HUES64 (cell line): ENCODE measurements around the gene ENPP1.

Experiments
- H3K27ac ChIP-seq: 2 replicates; pipeline ENCODE4 v1.7.0; 2013; ENCODE audit warnings: low read depth, low read length, inconsistent platforms
- H3K27me3 ChIP-seq: 2 replicates; pipeline ENCODE4 v1.6.1; 2013; ENCODE audit warnings: mild to moderate bottlenecking, low read length; ENCODE audit not compliant: insufficient read depth
- H3K36me3 ChIP-seq: 2 replicates; pipeline ENCODE4 v1.6.1; 2013; ENCODE audit warnings: mild to moderate bottlenecking, low read length; ENCODE audit not compliant: insufficient read depth
- H3K4me1 ChIP-seq: 2 replicates; pipeline ENCODE4 v1.6.1; 2013; ENCODE audit warnings: mild to moderate bottlenecking, low read length, moderate library complexity; ENCODE audit not compliant: insufficient read depth
- H3K4me3 ChIP-seq: 2 replicates; pipeline ENCODE4 v1.5.1; 2013; ENCODE audit warnings: mild to moderate bottlenecking, low read length, moderate library complexity
- H3K9ac ChIP-seq: 2 replicates; pipeline ENCODE4 v1.6.1; 2013; ENCODE audit warnings: mild to moderate bottlenecking, low read depth, low read length
- H3K9me3 ChIP-seq: 2 replicates; pipeline ENCODE4 v1.6.1; 2013; ENCODE audit warnings: low read depth, low read length; ENCODE audit not compliant: insufficient read depth
- WGBS: fragments of 150-250, 120-280 bp; methylation state at CpG from one replicate; pipeline ENCODE4 v1.1.7; 2013; ENCODE audit warnings: missing lambda C conversion rate; 5-methylcytosine and 5-hydroxymethylcytosine counted together

The ENPP1 gene

DNA sequence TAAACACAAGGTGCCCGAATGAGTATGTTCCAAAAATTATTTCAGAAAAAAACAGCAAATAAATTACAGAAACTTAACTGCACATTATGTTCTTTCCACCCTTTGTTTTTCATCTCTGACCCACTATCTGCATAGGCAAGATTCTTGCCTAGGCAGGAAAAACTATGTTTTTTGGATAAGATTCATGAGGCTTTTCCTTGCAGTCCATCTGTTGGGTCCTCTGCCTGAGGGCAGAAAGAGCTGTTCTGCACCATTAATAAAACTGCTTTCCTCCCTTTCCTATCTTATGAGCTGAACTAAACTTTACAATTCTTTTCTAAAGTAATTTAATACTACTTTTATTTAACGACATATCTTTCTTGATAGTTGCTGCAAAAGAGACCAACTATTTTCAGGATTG lies 21.1 kb downstream of the ENPP1 start:
- H3K9ac ChIP-seq: no peak overlapping the region
- no peaks in the 10 kb centered on the region for H3K9me3 ChIP-seq
- H3K4me1 ChIP-seq: no peaks in the 10 kb centered on the region
- no peak overlapping the region for H3K27ac ChIP-seq
- 88% methylated on average over 2 of the region's 2 CpGs for WGBS
- H3K27me3 ChIP-seq: no peaks in the 10 kb centered on the region
- H3K36me3 ChIP-seq: peaks cover 7% of the 10 kb centered on the region; the same call in 1 of the 2 replicates
- no peak overlapping the region for H3K4me3 ChIP-seq

DNA sequence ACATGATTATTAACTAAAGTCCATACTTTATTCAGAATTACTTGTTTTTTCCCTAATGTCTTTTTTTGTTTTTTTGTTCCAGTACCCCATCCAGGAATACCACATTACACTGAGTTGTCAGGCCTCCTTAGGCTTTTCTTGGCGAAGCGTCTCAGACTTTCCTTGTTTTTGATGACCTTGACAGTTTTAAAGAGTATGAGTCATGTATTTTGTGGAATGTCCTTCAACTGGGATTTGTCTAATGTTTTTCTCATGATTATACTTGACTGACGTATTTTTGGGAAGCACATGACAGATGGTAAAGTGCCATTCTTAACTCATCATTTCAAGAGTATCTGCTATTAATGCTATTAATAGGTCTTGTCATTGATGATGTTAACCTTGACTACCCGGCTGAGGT lies 23.6 kb downstream of the ENPP1 start:
- H3K4me1 ChIP-seq: no peaks in the 10 kb centered on the region
- H3K4me3 ChIP-seq: no peak overlapping the region
- H3K27ac ChIP-seq: no peak overlapping the region
- no peak overlapping the region for H3K9ac ChIP-seq
- 94% methylated on average over 3 of the region's 4 CpGs for WGBS
- H3K9me3 ChIP-seq: no peaks in the 10 kb centered on the region
- H3K27me3 ChIP-seq: no peaks in the 10 kb centered on the region
- H3K36me3 ChIP-seq: peaks cover 7% of the 10 kb centered on the region; the same call in 1 of the 2 replicates

DNA sequence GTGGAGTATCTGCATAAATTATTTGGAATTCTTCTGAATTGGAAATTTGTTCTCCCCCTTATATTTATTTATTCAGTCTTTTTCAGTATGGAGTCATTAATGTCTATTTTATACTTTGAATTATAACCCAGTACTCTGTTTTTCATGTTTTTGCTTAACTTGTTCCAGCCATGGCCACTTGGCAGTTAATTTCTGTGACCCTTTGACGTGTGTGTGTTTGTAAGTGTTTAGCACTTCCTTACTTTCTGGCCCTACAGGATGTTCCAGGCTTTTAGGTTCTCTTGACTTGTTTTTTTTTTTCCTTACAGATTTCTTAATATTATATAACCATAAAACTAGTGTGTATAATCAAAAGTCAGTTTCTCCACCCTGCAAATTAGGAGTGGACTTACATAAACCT lies 24.1 kb downstream of the ENPP1 start:
- H3K9me3 ChIP-seq: no peaks in the 10 kb centered on the region
- no peak overlapping the region for H3K27ac ChIP-seq
- H3K36me3 ChIP-seq: peaks cover 7% of the 10 kb centered on the region; the same call in 1 of the 2 replicates
- H3K9ac ChIP-seq: no peak overlapping the region
- 100% methylated on average over 1 of the region's 1 CpG for WGBS
- no peaks in the 10 kb centered on the region for H3K27me3 ChIP-seq
- H3K4me3 ChIP-seq: no peak overlapping the region
- no peaks in the 10 kb centered on the region for H3K4me1 ChIP-seq

DNA sequence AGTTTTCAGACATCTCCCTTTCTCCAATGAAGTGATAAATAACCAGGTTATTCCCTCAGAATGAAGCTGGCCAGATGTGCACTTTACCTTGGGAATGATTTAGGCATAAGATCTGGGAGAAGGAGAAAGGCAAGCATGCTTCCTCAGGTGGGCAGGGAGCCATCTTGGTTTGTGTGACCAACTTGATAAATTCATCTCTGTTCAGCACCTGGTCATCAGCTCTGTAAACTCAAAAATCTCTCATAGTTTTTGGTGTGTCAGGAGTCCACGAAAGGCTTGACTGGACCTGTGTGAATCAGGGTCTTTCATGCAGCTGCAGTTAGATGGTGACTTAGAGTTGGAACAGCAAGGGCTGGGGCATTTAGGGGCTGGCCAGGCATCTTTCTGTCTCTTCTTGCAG lies 24.5 kb downstream of the ENPP1 start:
- no peaks in the 10 kb centered on the region for H3K27me3 ChIP-seq
- H3K4me1 ChIP-seq: no peaks in the 10 kb centered on the region
- no peaks in the 10 kb centered on the region for H3K9me3 ChIP-seq
- H3K36me3 ChIP-seq: peaks cover 7% of the 10 kb centered on the region; the same call in 1 of the 2 replicates
- H3K9ac ChIP-seq: no peak overlapping the region
- WGBS: 98% methylated on average over 1 of the region's 1 CpG
- H3K27ac ChIP-seq: no peak overlapping the region
- H3K4me3 ChIP-seq: no peak overlapping the region

DNA sequence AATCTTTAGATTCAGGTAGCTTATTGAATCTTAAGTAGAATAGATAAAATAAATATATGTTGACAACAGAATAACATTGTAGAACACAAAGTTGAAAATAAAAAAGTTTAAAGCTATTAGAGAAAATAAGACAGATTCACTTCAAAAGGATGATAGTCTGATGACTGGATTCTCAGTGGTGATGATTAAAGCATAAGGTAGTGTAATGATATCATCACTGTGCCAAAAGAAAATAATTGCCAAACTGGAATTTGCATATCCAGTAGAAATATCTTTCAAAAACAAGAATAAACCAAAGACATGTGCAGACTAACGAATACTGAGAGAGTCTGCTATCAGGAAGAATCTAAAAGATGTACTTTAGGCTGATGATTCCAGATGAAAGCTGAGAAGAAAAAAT lies 30.2 kb downstream of the ENPP1 start:
- Histone ChIP-seq H3K36me3 (no peaks in the 10 kb centered on the region), H3K27me3 (no peaks in the 10 kb centered on the region), H3K4me3 (no peak overlapping the region), H3K27ac (no peak overlapping the region), H3K9me3 (no peaks in the 10 kb centered on the region), H3K9ac (no peak overlapping the region), H3K4me1 (peaks cover 11% of the 10 kb centered on the region)
- 92% methylated on average over 1 of the region's 1 CpG for WGBS

DNA sequence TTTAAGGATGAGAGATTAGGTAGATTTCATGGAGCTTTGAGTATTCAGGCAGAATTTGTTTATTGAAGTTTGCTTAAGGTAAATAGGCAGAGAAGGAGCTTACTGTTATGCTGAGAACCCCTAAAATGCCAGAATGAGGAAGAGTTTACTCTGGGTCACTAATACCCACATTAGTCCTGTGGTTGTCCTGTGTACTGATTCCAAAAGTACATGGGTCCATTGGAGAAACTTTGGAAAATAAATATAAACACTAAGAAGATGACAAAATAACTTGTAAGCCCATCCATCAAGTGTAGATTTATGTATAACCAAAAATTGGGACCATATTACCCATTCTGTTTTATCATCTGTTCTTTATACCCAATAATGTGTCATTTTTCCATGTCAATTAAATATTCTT lies 31.6 kb downstream of the ENPP1 start:
- Histone ChIP-seq H3K9me3 (no peaks in the 10 kb centered on the region), H3K36me3 (no peaks in the 10 kb centered on the region), H3K4me3 (no peak overlapping the region), H3K4me1 (peaks cover 11% of the 10 kb centered on the region), H3K9ac (no peak overlapping the region), H3K27me3 (no peaks in the 10 kb centered on the region), H3K27ac (no peak overlapping the region)

DNA sequence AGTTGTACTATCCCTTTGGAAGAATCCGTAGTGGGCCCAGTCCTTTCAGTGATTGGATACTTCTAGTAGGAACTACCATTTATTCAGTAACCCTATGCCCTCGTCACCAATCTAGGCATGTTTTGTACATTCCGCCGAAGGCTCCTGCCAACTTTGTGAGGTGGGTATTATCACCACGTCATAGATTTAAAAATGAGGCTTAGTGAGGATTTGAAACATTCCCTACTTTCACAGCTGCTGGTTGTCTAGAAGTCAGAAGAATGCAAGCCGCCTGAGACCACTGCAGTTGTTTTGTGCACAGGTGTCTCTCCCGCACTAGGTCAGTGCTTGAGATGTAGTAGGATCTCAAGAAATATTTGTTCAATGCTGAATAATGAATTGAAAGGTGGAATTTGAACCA lies 32.6 kb downstream of the ENPP1 start:
- Histone ChIP-seq H3K9ac (no peak overlapping the region), H3K27me3 (no peaks in the 10 kb centered on the region), H3K4me3 (no peak overlapping the region), H3K9me3 (no peaks in the 10 kb centered on the region), H3K4me1 (peaks cover 11% of the 10 kb centered on the region), H3K27ac (no peak overlapping the region), H3K36me3 (no peaks in the 10 kb centered on the region)
- WGBS: 94% methylated on average over 7 of the region's 7 CpGs

DNA sequence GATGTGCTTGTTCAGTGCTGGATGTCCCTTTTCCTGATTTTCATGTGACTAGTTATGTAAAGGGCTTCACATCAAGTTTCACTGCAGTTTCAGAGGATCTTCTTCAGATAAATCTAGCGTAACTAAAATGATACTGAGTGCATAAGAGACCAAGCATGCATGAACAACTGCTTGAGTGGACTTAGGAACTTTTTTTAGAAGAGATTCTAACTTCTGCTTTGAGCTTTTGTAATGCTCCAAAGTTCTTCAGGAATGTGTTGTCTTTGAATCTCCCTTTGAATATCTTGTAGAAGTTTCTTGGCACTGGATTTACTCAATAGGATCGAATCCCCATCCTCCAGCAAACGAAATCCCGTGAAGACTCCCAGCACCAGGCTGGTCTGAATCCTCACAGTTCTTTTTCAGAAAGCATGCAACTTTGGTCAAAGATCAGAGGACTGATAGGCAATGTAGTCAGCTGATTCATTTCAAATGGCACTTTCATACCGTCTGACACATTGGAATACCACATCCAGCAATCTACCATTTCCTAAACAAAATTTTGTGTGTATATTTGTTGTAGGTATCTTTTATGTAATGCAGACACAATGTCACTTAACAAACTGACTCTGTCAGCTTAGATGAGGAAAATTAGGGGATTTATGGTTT lies 33.2 kb downstream of the ENPP1 start:
- Histone ChIP-seq H3K9ac (no peak overlapping the region), H3K9me3 (no peaks in the 10 kb centered on the region), H3K27ac (no peak overlapping the region), H3K36me3 (no peaks in the 10 kb centered on the region), H3K27me3 (no peaks in the 10 kb centered on the region), H3K4me1 (peaks cover 11% of the 10 kb centered on the region), H3K4me3 (no peak overlapping the region)
- 89% methylated on average over 4 of the region's 5 CpGs for WGBS

DNA sequence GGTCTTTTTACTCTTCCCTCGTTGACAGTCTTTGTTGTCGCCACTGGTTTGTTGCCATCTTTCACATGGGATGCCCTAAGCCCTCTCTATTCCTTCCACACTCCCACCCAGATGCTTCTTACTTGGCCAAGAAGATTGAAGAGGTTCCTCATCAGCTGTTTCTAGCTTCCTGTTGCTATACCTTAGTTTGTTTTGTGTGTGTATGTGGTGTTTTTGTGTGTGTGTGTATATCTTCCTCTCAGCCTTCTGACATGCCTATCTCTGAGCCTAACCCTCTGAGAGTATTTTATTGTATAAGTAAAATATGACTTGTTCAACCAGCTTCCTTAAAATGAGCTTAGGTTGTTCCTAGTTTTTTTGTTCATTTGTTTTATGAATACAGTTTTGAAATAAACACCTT lies 35.9 kb downstream of the ENPP1 start:
- no peaks in the 10 kb centered on the region for H3K36me3 ChIP-seq
- H3K27me3 ChIP-seq: no peaks in the 10 kb centered on the region
- H3K9ac ChIP-seq: no peak overlapping the region
- H3K9me3 ChIP-seq: no peaks in the 10 kb centered on the region
- no peak overlapping the region for H3K4me3 ChIP-seq
- H3K4me1 ChIP-seq: peaks cover 11% of the 10 kb centered on the region
- 91% methylated on average over 2 of the region's 2 CpGs for WGBS
- no peak overlapping the region for H3K27ac ChIP-seq

DNA sequence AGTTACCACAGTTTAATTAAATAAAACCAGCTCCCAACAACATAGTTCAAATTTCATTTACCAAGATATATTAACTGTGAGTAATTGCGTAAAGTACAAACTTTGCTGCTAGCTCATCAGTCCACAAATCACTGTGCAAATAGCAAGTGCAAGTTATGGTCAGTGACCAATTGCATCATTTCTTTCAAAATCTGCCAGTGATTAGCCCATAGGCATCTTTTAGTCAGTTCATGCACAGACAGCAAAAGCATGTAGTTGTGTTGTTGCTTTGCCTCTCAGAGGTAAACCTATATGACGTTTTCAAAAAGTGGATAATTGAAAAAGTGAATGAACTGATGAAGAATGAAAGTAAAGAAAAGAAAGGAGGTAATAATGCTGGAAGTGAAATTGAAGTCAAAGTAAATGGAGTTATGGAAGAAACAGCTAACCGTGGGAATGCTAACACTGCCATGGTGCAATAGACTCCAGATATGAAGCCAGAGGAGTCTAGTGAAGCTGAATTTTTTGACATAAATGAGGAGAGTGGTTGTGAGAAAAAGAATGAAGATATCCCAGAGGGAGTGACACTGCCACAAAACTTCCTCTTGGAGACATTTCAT lies 36.5 kb downstream of the ENPP1 start:
- Histone ChIP-seq H3K4me1 (peaks cover 11% of the 10 kb centered on the region), H3K4me3 (no peak overlapping the region), H3K27ac (no peak overlapping the region), H3K9ac (no peak overlapping the region), H3K36me3 (no peaks in the 10 kb centered on the region), H3K9me3 (no peaks in the 10 kb centered on the region), H3K27me3 (no peaks in the 10 kb centered on the region)
- WGBS: 94% methylated on average over 3 of the region's 3 CpGs

DNA sequence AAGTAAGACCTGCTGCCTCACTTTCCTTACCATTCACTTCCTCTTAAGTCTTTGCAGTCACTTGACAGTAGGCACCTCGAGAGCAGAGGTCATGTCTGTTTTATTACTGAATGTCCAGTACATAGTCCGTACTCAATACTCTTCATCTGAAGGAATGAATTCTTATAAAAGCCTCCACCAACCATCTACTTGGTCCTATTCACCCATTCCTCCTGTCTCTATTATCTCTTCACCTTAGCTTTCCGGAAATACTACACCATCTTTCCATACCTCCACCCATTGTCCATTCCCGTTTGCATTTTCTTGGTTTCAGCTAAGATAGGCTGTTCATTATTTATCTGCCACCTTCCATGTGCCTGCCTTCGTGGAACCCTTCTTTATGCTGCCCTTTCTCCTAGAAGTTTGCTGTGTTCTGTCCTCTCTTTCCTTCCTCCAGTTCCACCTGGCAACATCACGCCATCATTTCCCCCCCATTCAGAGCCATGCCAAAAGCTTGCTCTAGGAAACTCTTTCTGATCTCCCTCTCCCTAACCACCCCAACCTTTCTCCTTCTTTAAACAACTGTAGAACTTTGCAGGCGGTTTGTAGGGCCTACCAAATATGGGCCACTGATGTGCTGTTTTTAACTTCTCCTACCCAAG lies 38.3 kb downstream of the ENPP1 start:
- 94% methylated on average over 7 of the region's 7 CpGs for WGBS
- Histone ChIP-seq H3K4me1 (peaks cover 6% of the 10 kb centered on the region; the same call in 1 of the 2 replicates), H3K9ac (no peak overlapping the region), H3K9me3 (no peaks in the 10 kb centered on the region), H3K27me3 (no peaks in the 10 kb centered on the region), H3K4me3 (no peak overlapping the region), H3K36me3 (peaks cover 7% of the 10 kb centered on the region), H3K27ac (no peak overlapping the region)
